Measurements from ENCODE around the gene GSTA4.

Gene GSTA4

GRCh38 chr6:52994839-52995088, 320 bp downstream of the GSTA4 start (continued):
- TF ChIP-seq ZNF518A (tag by site-specific recombination; conservative IDR thresholded peaks at IDR 0.05; ENCODE audit: low read depth), result no peak
- no peak for TF ChIP-seq ZNF677 (tag by site-specific recombination; IDR thresholded peaks at IDR 0.05)
- TF ChIP-seq PRDM10 (tag by site-specific recombination; IDR thresholded peaks at IDR 0.05), result no peak
- no peak for TF ChIP-seq KLF8 (tag by site-specific recombination; IDR thresholded peaks at IDR 0.05)
- no peak for TF ChIP-seq ZNF707 (tag by site-specific recombination; IDR thresholded peaks at IDR 0.05)
- no peak for TF ChIP-seq ATF2 (tag by site-specific recombination; IDR thresholded peaks at IDR 0.05; ENCODE audit: low read depth)
- TF ChIP-seq ZNF837 (tag by site-specific recombination; IDR thresholded peaks at IDR 0.05), result no peak
- TF ChIP-seq ZBTB44 (tag by site-specific recombination; IDR thresholded peaks at IDR 0.05), result no peak
- TF ChIP-seq ZNF488 (tag by site-specific recombination; IDR thresholded peaks at IDR 0.05), result no peak
- TF ChIP-seq ZNF792 (tag by site-specific recombination; IDR thresholded peaks at IDR 0.05), result no peak
- no peak for TF ChIP-seq ZNF558 (tag by site-specific recombination; IDR thresholded peaks at IDR 0.05)
- TF ChIP-seq ZNF341 (tag by site-specific recombination; IDR thresholded peaks at IDR 0.05; ENCODE audit: low read depth), result 0 out of 2 replicates have a peak, but pooled peaks have one; percentile 7
- peak; percentile 78 for TF ChIP-seq PATZ1 (tag by site-specific recombination; IDR thresholded peaks at IDR 0.05)
- no peak for TF ChIP-seq ZNF132 (tag by site-specific recombination; IDR thresholded peaks at IDR 0.05; ENCODE audit: borderline replicate concordance)
- no peak for TF ChIP-seq ZNF776 (tag by site-specific recombination; IDR thresholded peaks at IDR 0.05; ENCODE audit: borderline replicate concordance)
- no peak for TF ChIP-seq ZBTB10 (tag by site-specific recombination; IDR thresholded peaks at IDR 0.05)
- TF ChIP-seq ZNF426 (tag by site-specific recombination; IDR thresholded peaks at IDR 0.05), result no peak
- peak; percentile 13; the same call in 1 of the 2 replicates for TF ChIP-seq ZNF501 (tag by site-specific recombination; IDR thresholded peaks at IDR 0.05)
- TF ChIP-seq MZF1 (tag by site-specific recombination; IDR thresholded peaks at IDR 0.05; ENCODE audit: borderline replicate concordance), result no peak; the same call in 1 of the 2 replicates
